Left ventricle myocardium superior (tissue), 1 donor: ENCODE measurements around the gene ASPSCR1. TPM values are rescaled to one million over a fixed set of nuclear protein-coding genes. Genes with fewer than 3 reads are reported as not detected.

ENCODE experiments used
- ATAC-seq: fragments of 200-7000 bp; cut with Tn5 transposase; one replicate; pipeline ENCODE4 v1.9.1; 2020; ENCODE audit warnings: mild to moderate bottlenecking, moderate library complexity
- DNase-seq: peaks from one replicate; pipeline ENCODE4 v3.0.0-alpha.2; 2020
- intact Hi-C: fragments of 100-400 bp; cut with micrococcal nuclease; formaldehyde crosslinking; loops from one replicate; pipeline ENCODE4 v1.11.0; 2022
- total RNA-seq: library from RNA; stranded (reverse); fragmentation: NEBNext Ultra II Directional; extraction: Animal tissue kit (Norgen Biotek cat#: 25700); gene quantifications from one replicate; pipeline ENCODE4 v1.2.1, GENCODE V29; 2021
- donor health status: DM: no; HTN: yes; CAD: no; lungs with severe emphysema.

The ASPSCR1 gene
- total RNA-seq, 1 donor from 2014 or later: 25.4 TPM

- DNase-seq (no peak), ATAC-seq (no peak)
- intact Hi-C loops: no loop called here
Observed at GRCh38 chr17:82007228-82007494, 29.7 kb downstream of the ASPSCR1 start.

DNA sequence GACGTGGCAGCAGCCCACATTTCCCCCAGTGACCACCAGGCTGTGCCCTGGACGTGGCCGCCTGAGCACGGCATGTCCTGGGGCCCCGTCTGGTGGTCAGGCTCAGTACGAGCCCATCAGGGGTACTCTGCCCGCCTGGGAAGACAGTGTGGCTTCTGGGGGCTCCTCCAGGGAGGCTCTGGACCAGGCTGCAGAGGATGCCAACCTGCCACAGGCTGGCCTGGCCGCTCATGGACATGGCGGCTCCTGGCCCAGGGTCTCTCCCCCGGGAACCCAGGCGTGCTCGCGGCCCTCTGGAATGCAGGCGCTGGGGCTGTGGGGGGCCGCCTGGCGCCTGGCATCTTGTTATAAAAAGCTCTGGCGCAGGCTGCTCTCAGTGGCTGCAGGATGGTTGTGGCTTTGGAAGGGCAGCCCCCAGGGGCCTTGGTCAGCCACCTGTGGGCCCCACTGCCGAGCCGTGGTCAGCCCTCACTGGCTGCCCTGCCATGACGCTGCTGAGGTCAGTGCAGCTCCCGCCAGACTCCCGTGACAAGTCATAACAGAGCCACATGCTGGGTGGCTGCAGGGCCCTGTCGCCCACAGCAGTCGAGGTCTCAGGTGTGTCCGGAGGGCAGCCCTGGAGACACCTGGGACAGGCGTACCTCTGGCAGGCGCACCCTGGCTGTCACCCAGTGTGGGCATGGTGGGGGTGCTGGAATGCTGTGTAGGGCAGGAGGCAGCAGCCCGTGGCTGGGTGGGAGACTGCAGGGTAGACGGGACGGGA lies 30.2 kb downstream of the ASPSCR1 start:
- intact Hi-C loops: no loop called here
- DNase-seq (no peak), ATAC-seq (no peak)

DNA sequence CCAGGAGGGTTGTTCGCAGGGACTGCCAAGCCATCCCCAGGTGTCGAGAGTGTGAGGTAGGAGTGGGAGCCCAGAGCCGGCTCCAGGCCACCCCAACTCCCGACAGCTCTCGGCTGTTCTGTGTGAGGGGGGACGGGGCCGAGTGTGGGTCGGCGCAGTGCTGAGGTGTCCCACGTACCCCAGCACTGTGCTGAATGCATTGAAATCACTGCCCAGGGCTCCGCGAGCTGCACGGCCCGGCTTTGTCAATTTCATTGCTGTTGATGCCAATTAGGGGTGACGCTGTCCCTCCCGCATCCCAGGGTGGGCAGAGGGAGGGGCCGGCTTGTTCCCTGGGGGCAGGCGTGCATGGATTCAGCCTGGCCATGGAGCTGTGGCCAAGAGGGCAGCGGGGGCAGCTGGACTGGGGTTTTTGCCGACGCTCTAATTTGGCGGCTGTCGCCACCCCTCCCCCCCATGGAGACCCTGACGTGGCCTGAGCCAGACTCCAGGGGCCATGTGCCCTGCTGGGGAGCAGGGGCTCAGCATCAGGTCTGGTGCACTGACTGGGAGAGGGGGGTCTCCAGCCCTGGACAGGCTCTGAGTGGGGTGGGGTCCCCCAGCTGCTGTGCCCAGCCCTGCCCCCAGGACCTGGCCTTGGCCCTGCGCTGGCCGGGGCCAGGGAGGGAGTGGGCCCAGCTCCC lies 31.0 kb downstream of the ASPSCR1 start:
- ATAC-seq (no peak), DNase-seq (no peak)
- intact Hi-C loops: no loop called here

GRCh38 chr17:82008941-82009405 lies 31.5 kb downstream of the ASPSCR1 start:
- ATAC-seq (peak; percentile 9), DNase-seq (peak; percentile 77)
- intact Hi-C loops: no loop called here

DNA sequence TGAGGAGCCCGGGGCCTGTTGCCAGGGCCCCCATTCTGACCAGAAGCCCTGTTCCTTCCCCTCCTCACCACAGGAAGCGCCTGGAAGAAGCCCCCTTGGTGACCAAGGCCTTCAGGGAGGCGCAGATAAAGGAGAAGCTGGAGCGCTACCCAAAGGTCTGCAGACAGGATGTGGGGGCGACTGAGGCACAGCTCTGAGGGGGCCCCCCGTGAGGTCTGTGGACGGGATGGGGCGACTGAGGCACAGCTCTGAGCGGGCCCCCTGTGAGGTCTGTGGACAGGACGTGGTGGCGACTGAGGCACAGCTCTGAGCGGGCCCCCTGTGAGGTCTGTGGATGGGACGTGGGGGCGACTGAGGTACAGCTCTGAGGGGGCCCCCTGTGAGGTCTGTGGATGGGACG lies 32.0 kb downstream of the ASPSCR1 start:
- no peak for ATAC-seq
- intact Hi-C loops: no loop called here
- no peak for DNase-seq

GRCh38 chr17:82010575-82011525 lies 33.4 kb downstream of the ASPSCR1 start:
- ATAC-seq: no peak
- intact Hi-C loops: no loop called here
- no peak for DNase-seq

DNA sequence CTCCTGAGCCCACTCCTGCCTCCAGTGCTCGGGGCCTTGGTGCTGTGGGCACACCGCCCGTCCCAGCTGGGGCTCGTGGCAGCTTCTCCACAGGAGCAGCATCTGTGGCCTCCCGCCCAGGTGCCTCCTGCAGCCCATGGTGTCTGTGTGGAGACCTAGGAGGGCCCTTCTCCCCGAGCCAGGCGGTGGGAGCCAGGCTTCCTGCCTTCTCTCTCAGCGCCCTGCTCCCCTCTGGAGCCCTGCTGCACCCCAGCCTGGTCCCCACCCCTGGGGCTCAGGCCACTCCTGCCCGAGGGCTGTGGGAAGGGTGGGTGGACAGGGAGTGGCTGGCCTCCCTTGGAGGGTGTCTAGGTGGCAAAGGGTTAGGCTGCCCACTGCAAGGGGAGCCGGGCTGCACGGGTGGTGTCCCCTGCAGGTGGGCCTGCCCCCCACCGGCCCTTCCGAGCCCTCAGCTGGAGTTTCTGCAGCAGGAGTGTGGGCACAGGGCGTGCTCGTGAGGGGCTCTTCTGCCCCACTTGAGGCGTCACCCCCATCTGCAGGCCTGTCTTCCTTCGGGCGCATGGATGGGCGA lies 34.3 kb downstream of the ASPSCR1 start:
- DNase-seq (no peak), ATAC-seq (no peak)
- intact Hi-C loops: no loop called here

DNA sequence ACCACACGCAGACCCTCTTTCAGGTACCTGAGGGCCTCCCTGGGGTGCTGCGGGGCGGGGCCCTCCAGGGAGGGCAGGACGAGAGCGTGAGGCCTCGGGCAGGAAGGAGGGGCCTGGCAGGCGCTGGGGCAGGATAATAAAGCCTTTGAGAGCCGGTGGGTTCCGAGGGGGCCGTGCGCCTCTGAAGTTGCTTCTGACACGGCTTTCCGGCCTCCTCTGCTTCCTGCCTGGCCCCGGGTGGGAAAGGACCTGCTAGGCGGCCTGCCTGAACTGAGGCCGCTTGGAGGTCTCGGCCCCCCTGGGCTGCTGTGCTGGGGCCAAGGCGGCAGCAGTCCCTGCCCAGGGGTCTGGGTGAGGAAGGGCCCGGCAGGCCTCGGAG lies 34.8 kb downstream of the ASPSCR1 start:
- DNase-seq: no peak
- no peak for ATAC-seq
- intact Hi-C loops: no loop called here

- DNase-seq (peak; percentile 74), ATAC-seq (peak; percentile 65)
Observed at GRCh38 chr17:82012640-82013295, 35.3 kb downstream of the ASPSCR1 start.

DNA sequence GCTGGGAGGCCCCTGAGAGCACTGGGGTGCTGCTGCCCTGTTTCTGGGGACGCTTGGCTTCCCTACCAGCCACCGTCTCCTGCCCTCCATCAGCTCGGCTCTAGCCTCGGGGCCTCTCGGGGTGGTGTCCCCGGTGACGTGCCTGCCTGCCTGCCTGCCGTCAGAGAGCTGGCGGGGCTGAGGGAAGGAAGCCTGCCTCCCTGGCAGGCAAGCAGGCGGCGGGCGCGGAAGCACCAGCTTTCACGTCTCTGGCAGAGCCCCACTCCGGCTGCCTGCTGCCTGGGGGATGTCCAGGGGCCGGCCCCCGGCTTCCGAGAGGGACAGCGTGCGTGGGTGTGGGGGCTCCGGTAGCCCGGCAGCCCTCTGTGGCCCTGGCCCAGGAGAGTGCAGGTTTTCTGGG lies 35.9 kb downstream of the ASPSCR1 start:
- DNase-seq (peak; percentile 74), ATAC-seq (peak; percentile 65)
- intact Hi-C loops: no loop called here

More at GRCh38 chr17:82012640-82013295, 35.3 kb downstream of the ASPSCR1 start:
- intact Hi-C loops: no loop called here

DNA sequence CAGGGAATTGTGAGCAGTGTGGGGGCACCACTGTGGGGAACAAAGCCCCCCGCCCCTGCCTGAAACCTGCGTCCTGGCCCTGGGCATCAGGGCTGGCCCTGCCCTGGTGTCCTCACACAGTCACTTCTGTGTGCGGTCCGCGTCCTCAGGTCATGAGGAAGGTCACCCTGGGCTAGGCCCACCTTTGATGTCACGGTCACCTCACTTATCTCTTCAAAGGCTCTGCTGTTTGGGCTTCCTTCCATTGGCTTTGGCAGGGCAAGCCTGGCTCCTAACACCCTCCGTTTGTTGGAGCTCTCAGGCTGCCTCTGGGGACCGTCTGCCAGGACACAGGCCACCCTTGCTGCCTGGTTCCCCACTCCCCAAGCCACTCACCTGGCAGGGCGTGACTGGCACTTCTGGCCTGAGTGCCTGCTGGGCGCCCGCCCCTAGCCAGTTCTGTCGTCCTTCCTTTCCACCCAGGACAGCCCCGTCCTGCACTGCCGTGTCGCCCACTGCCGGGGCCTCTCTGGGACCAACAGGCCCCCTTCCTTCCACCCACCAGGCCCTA lies 36.4 kb downstream of the ASPSCR1 start:
- ATAC-seq (peak; percentile 73), DNase-seq (peak; percentile 73)
- intact Hi-C loops: no loop called here

DNA sequence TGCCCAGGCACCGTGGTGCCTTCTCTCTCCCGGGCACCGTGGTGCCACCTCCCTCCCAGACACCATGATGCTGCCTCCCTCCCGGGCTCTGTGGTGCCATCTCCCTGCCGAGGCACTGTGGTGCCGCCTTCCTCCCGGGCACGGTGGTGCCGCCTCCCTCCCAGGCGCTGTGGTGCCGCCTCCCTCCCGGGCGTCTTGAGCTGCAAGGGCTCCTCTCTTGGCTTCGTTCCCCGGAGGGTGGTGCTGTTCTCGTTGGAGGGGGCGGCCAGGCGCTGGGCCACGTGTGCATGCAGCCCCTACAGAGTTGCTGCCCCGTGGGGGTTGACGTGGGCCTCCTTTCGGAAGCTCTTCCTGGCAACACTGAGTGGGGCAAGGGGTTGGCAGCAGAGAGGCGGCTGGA lies 37.0 kb downstream of the ASPSCR1 start:
- no peak for DNase-seq
- intact Hi-C loops: no loop called here
- ATAC-seq: peak; percentile 3

- no peak for DNase-seq
- no peak for ATAC-seq
- intact Hi-C loops: no loop called here
Observed at GRCh38 chr17:82014971-82015310, 37.5 kb downstream of the ASPSCR1 start.

GRCh38 chr17:82015311-82015971 lies 38.0 kb downstream of the ASPSCR1 start:
- intact Hi-C loops: no loop called here
- DNase-seq: no peak
- no peak for ATAC-seq

GRCh38 chr17:82016061-82016874 lies 38.8 kb downstream of the ASPSCR1 start:
- no peak for ATAC-seq
- no peak for DNase-seq
- intact Hi-C loops: no loop called here

GRCh38 chr17:82016875-82017459 lies 39.5 kb downstream of the ASPSCR1 start:
- ATAC-seq (no peak), DNase-seq (no peak)
- intact Hi-C loops: no loop called here

DNA sequence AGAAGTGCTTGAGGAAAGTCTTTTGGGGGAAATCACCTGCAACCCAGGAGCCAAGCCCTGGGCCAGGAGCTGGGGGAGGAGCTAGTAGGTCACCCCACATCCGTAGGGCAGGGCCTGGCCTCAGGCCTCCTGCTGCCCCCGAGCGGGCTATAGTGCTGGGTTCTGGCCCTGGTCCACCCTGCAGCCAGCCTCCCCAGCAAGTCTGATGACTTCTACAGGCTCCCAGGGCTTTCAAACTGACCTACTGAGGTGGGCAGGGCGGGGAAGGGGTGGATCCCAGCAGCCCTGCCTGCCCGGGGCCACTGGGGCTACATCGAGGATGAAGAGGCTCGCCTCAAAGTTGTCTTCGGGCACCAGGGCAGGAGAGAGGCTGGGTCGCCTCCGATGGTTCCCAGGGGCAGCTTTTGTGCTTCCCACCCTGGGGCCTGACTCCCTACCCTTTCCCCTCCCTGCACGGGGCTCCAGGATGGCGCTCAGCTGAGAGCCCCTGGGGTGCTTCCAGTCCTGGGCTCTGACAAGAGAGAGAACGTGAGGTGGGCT lies 40.3 kb downstream of the ASPSCR1 start:
- intact Hi-C loops: no loop called here
- ATAC-seq (no peak), DNase-seq (no peak)
